ENCODE data around the gene FDXACB1. TPM values are rescaled to one million over a fixed set of nuclear protein-coding genes. Genes with fewer than 3 reads are reported as not detected.

Gene FDXACB1, protein sequence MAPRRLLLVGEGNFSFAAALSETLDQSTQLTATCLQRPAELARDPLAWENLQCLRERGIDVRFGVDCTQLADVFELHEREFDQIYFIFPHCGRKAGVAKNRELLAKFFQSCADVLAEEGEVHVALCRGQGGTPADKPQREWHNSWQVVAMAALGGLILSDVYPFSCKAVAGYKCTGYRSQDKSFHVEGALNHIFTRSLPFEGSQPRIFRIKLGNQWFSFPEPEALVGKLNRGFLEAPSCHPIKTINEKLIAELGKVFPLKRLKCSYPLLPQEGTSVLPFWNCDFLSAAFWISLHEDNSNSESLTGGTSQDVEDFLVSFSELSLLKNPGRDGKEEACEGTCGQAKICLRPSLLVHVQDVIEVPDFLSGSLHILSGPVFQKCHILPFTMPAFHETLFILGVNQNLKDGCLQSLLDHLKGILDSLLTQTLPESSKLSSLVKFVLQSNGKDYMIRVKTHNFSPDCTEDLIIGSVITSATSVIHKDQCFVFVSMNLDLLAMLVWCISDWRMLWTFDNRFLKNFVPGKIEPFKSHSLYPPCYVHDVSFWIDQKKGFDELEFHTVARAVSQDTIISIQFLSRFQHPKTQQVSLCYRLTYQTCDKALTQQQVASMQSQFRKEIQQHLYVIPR
- 1 to 10 TPM; 5.1 to 6.1 (median 5.6) TPM for polyA plus RNA-seq (ENCODE audit: insufficient read length in 4 of 4)

DNA sequence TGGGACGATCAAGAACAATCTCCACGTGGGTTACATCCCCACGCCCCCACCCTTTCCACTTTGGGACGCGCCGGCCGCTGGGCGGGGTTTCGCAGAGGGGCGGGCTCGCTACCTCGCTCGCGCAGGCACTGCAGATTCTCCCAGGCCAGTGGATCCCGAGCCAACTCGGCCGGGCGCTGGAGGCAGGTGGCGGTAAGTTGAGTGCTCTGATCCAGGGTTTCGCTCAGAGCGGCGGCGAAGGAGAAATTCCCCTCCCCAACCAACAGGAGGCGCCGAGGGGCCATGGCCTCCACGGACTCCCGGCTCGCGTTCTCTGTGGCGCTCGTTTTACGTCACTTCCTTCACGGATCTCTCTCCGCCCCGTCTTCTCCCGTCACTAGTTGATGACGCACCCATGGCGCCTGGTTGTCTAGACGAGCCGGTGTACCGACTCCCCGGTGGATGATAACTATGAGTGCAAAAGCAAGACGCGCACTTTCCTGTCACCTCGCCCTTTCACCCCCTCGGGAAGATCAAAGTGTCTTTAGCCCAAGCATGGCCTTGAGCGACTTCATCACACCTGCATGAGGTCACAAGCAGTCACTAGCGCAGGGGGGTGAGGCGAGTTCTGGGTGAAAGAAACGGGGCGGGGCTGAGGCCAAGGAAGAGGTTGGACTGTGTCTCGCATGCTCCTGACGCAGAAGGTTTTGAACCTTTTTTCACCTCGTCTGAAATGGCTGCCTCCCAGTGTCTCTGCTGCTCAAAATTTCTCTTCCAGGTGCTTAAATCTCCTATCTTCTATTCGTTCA, at the start of gene FDXACB1, which contains the start of gene CFAP68:
TSS of gene FDXACB1 (minus strand) at position 317 of the 788 bp plus-strand sequence. CDS start at position 284, 33 bp downstream.
TSS of gene CFAP68 (plus strand) at position 693 of the 788 bp plus-strand sequence. CDS start at position 713, 20 bp downstream.
- peak; percentile 97 to 99 (median 98) for DNase-seq (ENCODE audit: low read depth in 4 of 4, low spot score in 2 of 4)

DNA sequence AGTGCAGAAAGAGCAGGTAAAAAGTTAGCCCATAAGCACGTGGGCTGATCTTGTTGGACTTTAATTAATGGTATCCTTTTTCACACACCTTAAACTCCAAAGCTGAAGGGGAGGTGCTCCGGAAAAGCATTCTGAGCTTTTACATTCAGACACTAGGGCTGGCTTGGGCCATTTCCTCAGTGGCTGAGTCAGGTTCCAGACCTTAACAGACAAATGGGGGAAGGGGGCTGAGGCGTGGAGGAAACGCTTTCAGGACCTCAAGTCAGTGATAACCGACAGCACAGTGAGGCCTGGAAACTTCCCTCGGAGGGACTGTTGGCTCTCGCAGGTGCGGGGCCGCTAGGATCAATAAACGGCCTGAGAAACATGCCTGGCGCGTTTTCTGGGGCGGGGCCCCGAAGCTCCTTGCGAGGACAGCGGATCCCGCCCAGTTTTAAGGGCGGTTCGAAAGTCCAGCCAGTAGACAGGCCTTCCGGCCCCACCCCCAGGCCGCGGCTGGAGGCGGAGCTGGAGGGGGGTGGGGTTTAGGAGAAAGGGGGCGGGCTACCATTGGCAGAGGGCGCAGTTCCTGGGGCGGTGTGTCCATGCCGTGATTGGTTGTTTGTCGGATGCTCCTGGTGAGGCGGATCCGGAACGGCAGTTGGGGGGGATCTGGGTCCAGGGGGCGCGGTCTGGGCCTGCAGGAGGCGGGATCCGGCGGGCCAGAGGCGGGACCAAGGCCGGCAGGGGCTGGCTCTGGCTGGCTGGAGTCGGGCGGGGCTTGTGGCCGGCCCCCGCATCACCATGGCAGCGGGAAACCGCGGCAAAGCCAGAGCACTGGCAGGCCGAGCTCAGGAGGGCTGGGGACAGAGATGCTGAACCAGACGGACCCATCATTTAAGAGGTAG, 47.8 kb upstream of the FDXACB1 start:
- DNase-seq (ENCODE audit: low read depth in 4 of 4, low spot score in 2 of 4) = peak; percentile 85 to 94 (median 92)

DNA sequence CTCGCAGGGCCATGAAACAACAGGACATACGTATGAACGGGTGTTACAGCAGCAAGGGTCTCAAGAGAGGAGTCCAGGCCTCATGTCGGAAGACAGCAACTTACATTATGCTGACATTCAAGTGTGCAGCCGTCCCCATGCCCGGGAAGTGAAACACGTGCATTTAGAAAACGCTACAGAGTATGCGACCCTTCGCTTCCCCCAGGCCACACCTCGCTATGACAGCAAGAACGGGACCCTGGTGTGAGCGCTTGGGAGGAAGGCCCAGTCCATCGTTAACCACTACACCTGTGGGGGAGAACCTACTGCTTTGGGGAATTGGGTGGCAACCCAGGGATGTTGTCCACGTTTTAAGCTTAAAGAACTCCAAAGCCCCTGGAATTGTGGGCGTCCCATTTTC, 47.0 kb upstream of the FDXACB1 start:
- no peak for DNase-seq (ENCODE audit: low read depth in 4 of 4, low spot score in 2 of 4)

DNA sequence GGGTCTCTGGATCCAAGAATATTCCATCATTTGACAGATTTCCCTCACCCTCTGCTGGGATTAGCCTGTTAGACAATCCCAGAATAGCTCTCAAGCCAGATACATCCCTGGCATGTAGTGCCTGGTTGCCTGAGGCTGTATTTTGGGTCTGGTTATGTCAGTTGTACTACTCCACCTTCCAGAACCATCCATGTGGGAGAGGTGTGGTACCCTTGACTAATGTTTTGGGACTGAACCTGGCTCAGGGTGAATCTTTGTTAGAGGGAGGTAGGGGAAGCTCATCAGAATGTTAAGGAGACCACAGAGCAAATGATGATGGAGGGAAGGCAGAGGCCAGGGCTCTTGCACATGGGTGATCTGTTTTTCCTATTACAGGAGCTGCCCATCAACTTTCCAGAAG, 45.0 kb upstream of the FDXACB1 start:
- DNase-seq (ENCODE audit: low read depth in 4 of 4, low spot score in 2 of 4) = no peak

DNA sequence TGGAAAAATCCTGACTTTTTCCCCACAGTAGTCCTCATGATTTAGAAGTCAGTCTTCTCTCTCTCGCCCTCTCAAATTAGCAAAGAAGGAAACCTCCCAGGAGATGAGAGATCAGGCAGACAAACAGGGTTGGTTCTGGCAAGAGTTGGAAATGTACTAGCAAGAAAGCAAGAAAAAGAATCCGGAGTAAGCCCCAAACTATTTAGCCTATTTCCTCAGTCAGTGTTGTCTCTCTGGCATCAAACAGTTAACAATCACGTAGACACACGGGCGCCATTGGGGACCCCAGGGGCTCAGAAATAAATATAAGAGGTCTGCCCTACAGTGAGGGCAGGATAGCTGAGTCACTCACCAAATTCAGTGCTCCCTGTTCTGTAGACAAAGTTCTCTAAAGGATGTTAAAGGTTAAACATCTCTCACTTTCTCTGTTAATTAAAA, 44.4 kb upstream of the FDXACB1 start:
- DNase-seq (ENCODE audit: low read depth in 4 of 4, low spot score in 2 of 4) = no peak

DNA sequence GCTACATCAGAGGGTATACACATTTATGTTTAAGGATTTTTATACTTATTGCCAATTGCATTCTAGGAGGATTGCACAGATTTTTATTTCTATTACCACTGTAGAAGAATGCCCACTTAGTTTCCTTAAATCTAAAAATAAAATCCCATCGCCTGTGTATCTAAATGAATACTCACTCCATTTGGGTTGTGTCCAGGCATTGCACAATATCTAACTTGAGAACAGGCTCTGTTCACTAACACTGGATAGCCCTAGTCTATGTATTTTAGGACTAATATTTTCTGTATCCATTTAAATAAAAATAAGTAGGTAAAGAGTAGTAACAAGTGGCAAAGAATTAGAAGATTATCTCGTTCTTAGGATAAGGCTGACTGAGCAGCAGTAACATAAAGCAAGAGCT, 43.8 kb upstream of the FDXACB1 start:
- DNase-seq (ENCODE audit: low read depth in 4 of 4, low spot score in 2 of 4) = no peak

DNA sequence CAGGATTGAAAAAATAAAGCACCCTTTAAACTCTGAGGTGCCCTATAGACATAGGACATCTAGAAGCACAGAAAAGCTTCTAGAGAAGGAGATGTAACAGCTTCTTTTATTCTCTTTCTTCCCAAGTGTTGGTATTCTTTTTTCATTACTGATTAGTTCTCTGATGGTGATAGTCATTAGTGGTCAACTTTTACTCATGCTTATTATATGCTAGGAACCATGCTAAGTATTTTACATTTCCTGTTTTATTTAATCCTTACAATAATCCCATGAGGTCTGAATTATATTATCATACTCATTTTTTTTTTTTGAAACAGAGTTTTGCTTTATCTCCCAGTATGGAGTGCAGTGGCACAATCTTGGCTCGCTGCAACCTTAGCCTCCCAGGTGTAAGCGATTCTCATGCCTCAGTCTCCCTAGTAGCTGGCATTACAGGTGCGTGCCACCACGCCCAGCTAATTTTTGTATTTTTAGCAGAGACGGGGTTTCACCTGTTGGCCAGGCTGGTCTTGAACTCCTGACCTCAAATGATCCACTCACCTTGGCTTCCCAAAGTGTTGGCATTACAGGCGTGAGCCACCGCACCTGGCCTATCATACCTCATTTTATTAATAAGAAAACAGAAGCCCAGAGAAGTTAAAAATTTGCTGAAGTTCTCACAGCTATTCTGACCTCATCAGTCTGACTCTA, 42.7 kb upstream of the FDXACB1 start:
- no peak for DNase-seq (ENCODE audit: low read depth in 4 of 4, low spot score in 2 of 4)

DNA sequence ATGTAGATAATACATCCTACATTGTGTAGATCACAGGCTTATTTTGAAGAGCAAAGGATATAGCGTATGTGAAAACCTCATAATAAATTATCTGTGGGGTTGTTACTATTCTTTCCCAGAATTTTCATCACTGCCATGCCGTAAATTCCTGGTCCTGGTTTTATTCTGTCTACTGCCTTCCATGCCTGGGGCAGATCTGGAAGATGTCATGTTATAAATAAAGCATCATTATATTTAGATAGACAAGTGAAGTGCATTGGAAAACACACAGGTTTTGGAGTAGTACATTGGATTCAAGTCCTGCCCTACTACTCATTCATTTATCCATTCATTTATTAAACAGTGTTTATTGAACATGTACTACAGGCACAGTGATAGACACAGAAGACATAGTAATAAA, 41.9 kb upstream of the FDXACB1 start:
- no peak for DNase-seq (ENCODE audit: low read depth in 4 of 4, low spot score in 2 of 4)

DNA sequence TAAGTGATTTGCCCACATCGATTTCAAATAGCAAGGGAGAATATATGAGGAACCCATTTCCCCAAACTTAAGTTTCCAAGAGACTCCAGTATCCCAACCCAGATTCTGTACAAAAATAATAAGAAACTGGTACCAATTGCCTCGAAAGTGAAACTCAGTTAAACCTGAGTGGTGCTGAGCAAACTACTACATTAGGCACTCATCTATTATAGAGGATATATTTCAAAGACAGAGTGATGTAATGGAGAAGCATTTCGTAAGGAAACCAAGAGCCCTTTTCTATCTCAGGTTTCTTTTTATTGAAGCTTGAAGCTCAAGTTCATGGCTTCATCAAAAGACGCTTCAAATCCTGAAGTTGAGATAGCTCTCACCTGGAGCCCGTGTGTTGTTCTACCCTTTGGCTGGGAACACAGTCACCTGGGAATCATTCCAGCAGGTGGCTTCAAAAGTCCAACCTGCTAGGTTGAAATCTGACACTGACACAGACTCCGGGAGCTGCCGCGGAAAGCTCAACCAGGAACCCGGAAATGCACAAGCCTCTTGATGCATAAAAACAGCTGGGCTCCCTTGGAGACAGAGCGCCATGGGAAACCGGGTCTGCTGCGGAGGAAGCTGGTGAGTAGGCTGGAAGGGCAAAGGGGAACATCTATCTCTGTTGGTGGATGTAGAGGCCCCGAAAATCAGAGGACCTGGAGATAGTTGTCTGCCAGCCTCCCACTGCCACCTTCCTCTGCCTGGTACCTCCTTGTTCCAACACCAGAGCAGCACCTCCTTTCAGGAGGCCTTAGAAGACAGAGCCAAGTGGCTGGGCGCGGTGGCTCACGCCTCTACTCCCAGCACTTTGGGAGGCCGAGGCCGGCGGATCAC, 39.7 kb upstream of the FDXACB1 start, which contains the start of gene C11orf52:
TSS of gene C11orf52 (plus strand) at position 524 of the 867 bp plus-strand sequence. CDS start at position 584, 60 bp downstream.
- peak in 2 of 4 donors; percentile 78 to 84 for DNase-seq (ENCODE audit: low read depth in 4 of 4, low spot score in 2 of 4)

DNA sequence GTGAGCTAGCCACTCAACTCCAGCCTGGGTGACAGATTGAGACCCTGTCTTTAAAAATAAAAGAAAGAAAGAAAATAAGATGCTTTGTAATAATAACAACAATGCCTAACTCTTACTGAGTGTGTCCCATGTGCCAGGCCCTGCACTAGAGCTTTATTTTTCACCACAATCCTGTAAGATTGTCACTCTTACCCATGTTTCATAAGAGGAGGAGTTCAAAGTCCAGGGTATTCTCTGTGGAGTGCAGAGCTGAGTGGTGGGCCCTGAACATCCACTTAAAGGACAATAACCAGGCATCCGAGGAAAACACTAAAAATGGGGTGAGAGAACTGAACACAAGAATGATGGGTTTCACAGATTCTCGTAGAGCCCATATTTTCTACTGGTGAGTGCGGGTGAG, 38.8 kb upstream of the FDXACB1 start:
- no peak for DNase-seq (ENCODE audit: low read depth in 4 of 4, low spot score in 2 of 4)

DNA sequence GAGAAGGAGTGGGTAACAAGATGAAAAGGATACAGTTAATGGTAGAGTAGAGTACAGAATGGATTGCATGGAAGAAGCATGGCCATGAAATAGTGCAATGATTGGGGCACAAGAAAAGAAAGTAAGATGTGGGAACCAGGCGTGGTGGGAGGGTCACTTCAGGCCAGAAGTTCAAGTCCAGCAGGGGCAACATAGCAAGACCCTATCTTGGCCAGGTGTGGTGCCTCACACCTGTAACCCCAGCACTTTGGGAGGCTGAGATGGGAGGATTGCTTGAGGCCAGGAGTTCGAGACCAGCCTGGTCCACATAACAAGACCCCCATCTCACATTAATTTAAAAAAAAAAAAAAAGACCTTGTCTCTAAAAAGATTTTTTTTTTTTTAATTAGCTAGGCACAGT, 38.3 kb upstream of the FDXACB1 start:
- no peak for DNase-seq (ENCODE audit: low read depth in 4 of 4, low spot score in 2 of 4)

DNA sequence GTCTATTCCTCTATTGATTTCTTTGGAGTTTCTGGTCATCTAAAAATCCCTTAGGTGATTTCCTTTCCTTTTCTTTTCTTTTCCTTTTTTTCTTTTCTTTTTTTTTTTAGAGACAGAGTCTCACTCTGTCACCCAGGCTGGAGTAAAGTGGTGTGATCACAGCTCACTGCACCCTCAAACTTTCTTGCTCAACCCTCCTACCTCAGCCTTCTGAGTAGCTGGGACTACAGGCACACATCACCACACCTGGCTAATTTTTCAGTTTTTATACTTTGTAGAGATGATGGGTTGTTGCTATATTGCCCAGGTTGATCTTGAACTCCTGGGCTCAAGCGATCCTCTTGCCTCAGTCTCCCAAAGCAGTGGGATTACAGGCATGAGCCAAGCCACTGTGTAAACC, 37.8 kb upstream of the FDXACB1 start:
- no peak for DNase-seq (ENCODE audit: low read depth in 4 of 4, low spot score in 2 of 4)

DNA sequence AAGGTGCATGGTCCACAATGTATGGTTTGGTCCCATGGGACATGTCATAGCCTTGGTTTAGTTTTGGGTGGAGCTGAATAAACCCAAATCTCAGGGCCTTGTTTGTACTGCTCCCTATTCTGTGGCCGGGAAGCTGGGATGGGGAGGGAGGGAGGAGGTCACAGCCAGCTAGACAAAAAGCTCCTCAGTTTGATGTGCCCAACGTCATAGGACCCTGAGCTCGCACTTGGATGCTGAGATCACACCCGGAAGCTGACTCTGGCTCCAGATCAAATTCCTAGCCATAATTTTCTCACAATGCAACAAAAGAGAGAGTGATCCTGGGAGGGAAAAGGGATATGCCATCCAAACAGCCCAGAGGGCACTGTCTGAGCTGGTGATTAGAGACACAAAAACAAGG, 35.0 kb upstream of the FDXACB1 start:
- DNase-seq (ENCODE audit: low read depth in 4 of 4, low spot score in 2 of 4) = no peak

DNA sequence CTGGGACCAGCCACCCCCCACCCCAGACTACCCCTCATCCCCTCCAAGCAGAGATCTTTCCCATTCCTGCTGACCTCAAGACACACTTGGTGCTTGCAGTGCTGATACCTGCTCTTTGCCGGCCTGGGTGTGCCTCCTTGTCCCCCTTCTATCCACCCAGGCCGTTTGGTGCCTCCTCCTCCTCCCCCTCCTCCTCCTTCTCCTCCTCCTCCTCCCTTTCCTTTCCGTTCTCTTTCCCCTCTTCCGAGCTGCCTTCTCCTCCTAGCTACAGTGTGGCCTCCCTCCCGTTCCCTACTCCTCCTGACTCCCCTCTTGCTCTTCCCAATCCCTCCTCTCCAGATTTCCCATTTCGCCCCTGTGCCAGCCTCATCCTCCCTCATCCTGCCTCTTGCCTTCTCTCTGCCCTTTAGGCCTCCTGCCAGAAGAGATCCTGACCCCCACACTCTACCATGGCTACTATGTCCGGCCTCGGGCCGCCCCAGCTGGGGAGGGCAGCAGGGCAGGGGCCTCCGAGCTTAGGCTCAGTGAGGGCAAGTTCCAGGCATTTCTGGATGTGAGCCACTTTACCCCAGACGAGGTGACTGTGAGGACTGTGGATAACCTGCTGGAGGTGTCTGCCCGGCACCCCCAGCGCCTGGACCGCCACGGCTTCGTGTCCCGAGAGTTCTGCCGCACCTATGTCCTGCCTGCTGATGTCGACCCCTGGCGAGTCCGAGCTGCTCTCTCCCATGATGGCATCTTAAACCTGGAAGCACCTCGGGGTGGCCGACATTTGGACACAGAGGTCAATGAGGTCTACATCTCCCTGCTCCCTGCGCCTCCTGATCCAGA, 34.3 kb upstream of the FDXACB1 start:
- no peak for DNase-seq (ENCODE audit: low read depth in 4 of 4, low spot score in 2 of 4)

DNA sequence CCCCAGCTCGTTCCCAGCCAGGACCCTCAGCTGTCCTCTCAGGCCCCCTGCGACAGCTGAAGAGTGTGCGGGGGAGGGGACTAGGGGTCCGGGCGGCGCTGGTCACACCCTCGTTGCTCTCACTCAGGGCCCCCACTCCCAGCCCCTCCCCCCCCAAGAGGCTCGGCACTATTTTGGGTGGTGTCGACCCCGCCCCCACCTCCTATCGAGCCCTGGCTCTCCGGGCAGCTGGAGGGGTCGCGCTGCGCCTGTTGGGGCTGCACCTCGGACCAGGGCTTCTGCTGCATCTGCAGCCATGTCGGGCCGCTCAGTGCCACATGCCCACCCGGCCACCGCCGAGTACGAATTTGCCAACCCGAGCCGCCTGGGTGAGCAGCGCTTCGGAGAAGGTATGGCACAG, 33.6 kb upstream of the FDXACB1 start, which contains the start of gene HSPB2:
TSS of gene HSPB2 (plus strand) at position 200 of the 400 bp plus-strand sequence. CDS start at position 296, 96 bp downstream.
- no peak for DNase-seq (ENCODE audit: low read depth in 4 of 4, low spot score in 2 of 4)

DNA sequence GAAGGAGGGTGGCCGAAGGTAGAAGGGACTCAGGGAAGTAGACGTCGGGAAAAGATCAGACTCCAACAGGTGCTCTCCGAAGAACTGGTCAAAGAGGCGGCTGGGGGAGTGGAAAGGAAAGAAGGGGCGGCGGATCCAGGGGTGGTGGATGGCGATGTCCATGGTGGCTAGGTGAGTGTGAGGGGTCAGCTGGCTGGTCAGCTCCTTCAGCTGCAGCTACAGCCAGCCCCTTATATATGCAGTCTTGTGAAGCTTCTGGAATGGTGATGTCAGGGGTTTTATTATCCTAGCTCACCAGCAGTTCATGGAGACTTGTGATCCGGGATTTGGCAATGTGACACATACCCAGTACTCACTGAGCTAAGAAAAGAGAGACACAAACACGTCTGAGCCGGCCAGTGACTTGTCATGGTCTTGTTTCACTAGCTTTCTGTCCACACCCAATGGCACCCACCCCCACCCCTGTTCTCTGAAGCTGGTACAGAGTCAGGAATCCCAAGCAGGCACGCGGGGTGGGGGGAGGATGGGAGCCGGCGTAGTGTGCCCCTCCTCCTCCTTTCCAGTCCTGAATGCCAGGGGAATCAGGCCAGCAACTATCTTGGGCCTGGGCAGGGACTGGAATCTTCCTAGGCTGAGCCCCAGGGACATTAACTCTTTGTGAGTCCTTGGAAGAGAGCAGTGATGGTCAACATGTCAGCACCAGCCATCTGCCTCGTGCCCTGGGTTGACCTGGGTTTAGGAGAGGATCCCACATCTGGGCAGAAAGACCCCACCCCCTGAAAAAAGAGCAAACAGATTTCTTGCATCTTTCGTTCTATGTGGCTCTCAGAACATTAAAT, 32.8 kb upstream of the FDXACB1 start, which contains the start of gene CRYAB:
TSS of gene CRYAB (minus strand) at position 208 of the 839 bp plus-strand sequence. CDS start at position 162, 46 bp downstream.
- no peak for DNase-seq (ENCODE audit: low read depth in 4 of 4, low spot score in 2 of 4)

Data from left renal cortex interstitium (tissue), 4 donors.